ENCODE measurements around the gene RAE1. TPM values are rescaled to one million over a fixed set of nuclear protein-coding genes. Genes with fewer than 3 reads are reported as not detected.

Gene RAE1
- total RNA-seq, 1 experiment from 2014 or later: 183 TPM

GRCh38 chr20:57404006-57404405 is 53.0 kb downstream of the RAE1 start:
- intact Hi-C loops (cut with micrococcal nuclease): no loop called here
- Histone ChIP-seq H4K20me1 (ENCODE audit: low read length) (no peaks in the 10 kb centered on the region), H3K27ac (ENCODE audit: low read length) (no peak overlapping the region), H3K4me3 (ENCODE audit: low read length) (no peak overlapping the region), H2AFZ (ENCODE audit: low read length) (no peak overlapping the region), H3K9me3 (ENCODE audit: low read length) (no peaks in the 10 kb centered on the region), H3K36me3 (ENCODE audit: low read depth, low read length) (peaks cover 49% of the 10 kb centered on the region; the same call in 1 of the 2 replicates), H3K9me2 (replicated peaks; ENCODE audit: low read length) (no peaks in the 10 kb centered on the region), H3K4me1 (ENCODE audit: insufficient read depth, low read length) (no peaks in the 10 kb centered on the region), H3K27me3 (ENCODE audit: low read length) (no peaks in the 10 kb centered on the region), H3F3A (ENCODE audit: low read length, unreplicated experiment) (no peaks in the 10 kb centered on the region), H3K9ac (ENCODE audit: low read length) (no peak overlapping the region), H3K4me2 (ENCODE audit: low read length) (no peak overlapping the region), H3K79me2 (ENCODE audit: low read length) (peaks cover 4% of the 10 kb centered on the region; the same call in 1 of the 2 replicates)
- TF ChIP-seq EZH2phosphoT487 (IDR thresholded peaks at IDR 0.05; ENCODE audit: borderline replicate concordance, low read length): no peak
- TF ChIP-seq EZH2 (IDR thresholded peaks at IDR 0.05; ENCODE audit: low read length, unreplicated experiment): no peak
- no peak for TF ChIP-seq CTCF (conservative IDR thresholded peaks at IDR 0.05; ENCODE audit: low read depth, low read length)
- ATAC-seq (no peak), DNase-seq (no peak)
- BruUV-seq (replicated peaks): no TSS peak
- ChIA-PET POLR2A (ENCODE audit: unreplicated experiment) (no interaction called here), CTCF (interaction anchor here (0.6 kb wide), 1 partner anchor 146 kb away, joined by 13 read pairs; no protein-coding TSS in a partner anchor)

- Histone ChIP-seq H3K27me3 (ENCODE audit: low read length) (no peaks in the 10 kb centered on the region), H3K9me2 (replicated peaks; ENCODE audit: low read length) (no peaks in the 10 kb centered on the region), H3K79me2 (ENCODE audit: low read length) (no peaks in the 10 kb centered on the region), H3K4me3 (ENCODE audit: low read length) (no peak overlapping the region), H3K36me3 (ENCODE audit: low read depth, low read length) (peaks cover 46% of the 10 kb centered on the region; the same call in 1 of the 2 replicates), H2AFZ (ENCODE audit: low read length) (no peak overlapping the region), H3K4me1 (ENCODE audit: insufficient read depth, low read length) (no peaks in the 10 kb centered on the region), H3K27ac (ENCODE audit: low read length) (no peak overlapping the region), H3F3A (ENCODE audit: low read length, unreplicated experiment) (no peaks in the 10 kb centered on the region), H3K9me3 (ENCODE audit: low read length) (no peaks in the 10 kb centered on the region), H4K20me1 (ENCODE audit: low read length) (no peaks in the 10 kb centered on the region), H3K9ac (ENCODE audit: low read length) (no peak overlapping the region), H3K4me2 (ENCODE audit: low read length) (no peak overlapping the region)
- POLR2A ChIA-PET (ENCODE audit: unreplicated experiment): no interaction called here
- CTCF ChIA-PET: interaction anchor here (0.6 kb wide), 1 partner anchor 146 kb away, joined by 13 read pairs; no protein-coding TSS in a partner anchor
- BruUV-seq (replicated peaks): no TSS peak
- TF ChIP-seq EZH2phosphoT487 (IDR thresholded peaks at IDR 0.05; ENCODE audit: borderline replicate concordance, low read length) (no peak), CTCF (conservative IDR thresholded peaks at IDR 0.05; ENCODE audit: low read depth, low read length) (no peak), EZH2 (IDR thresholded peaks at IDR 0.05; ENCODE audit: low read length, unreplicated experiment) (no peak)
- ATAC-seq (no peak), DNase-seq (no peak)
- intact Hi-C loops (cut with micrococcal nuclease): no loop called here
Observed at GRCh38 chr20:57404419-57405072, 53.5 kb downstream of the RAE1 start.

Measured in PC-3 (cell line).